Measurements from ENCODE around the gene LRRC23. TPM values are rescaled to one million over a fixed set of nuclear protein-coding genes. Genes with fewer than 3 reads are reported as not detected.

The LRRC23 gene
- total RNA-seq, 4 donors from 2014 or later = 8.3 to 12.9 (median 11.0) TPM

DNA sequence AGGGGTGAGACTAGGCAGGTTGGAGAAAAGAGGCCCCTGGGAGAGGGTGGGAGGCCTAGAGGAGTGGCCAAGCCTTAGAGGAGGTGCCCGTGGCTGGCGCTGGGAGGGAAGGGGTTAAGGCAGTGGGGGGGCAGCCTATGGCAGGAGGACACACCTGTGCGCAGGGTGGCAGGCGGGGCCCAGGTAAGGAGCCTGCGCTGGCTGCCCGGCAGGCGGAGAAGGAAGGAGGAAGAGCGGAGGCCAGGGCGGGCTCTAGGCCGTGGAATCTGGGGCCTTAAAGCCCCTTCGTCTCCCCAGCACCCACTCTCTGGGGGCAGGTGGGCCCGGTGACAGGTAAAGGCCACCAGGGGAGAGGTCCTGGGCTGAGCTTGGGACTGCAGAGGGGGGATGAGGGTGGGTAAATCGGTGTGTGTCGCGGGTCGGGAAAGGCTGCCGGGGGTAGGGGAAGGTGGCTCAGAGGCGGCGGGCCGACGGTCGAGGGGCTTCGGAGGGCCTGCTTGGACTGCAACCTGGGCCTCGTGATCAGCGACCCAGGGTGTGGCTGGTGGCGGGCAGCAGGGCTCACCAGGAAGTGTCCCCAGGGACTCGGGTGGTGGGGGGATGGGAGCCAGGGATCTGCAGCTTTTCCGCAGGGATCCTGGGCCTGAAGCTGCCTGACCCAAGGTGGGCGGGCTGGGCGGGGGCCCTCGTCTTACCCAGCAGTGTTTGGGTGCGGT, 58.6 kb downstream of the LRRC23 start:
- Histone ChIP-seq H3K4me3 (peak overlapping the region in 1 of 4 donors; percentile 32), H3K9me3 (no peaks in the 10 kb centered on the region), H3K27me3 (no peaks in the 10 kb centered on the region), H3K27ac (replicated peaks in 1 of 4) (peak overlapping the region; percentile 61 to 84 (median 71)), H3K36me3 (peaks cover 29 to 36% (median 32%) of the 10 kb centered on the region in 4 donors), H3K4me1 (peaks cover 47 to 69% (median 55%) of the 10 kb centered on the region in 4 donors)
- no peak for DNase-seq (ENCODE audit: extremely low spot score)
- 76% methylated on average over 23 of the region's 32 CpGs for whole genome bisulfite sequencing
- intact Hi-C loops (cut with DNase I) = no loop called here
- no peak for TF ChIP-seq CTCF (IDR thresholded peaks at IDR 0.05)
- no peak for TF ChIP-seq POLR2AphosphoS5 (IDR thresholded peaks at IDR 0.05)
- no peak for TF ChIP-seq EP300 (IDR thresholded peaks at IDR 0.05)
- TF ChIP-seq POLR2A (IDR thresholded peaks at IDR 0.05; ENCODE audit: low read depth) = no peak

Small RNA genes within 50 kb of the gene (small RNA-seq; reads per million reads assigned to genes)
- gene MIR141 = 0.37 to 1.2 (median 0.84) reads per million in 3 donors
- gene MIR200C = 0.17 to 0.74 (median 0.68) reads per million in 3 donors
- gene RNU7-1 = 0 reads per million in 3 donors

Other genes starting within 250 kb of the LRRC23 start
- 10 to 100 TPM; 45.1 to 58.3 (median 49.9) TPM for gene ING4, start 241.7 kb upstream of the LRRC23 start, total RNA-seq
- gene ZNF384, start 215.4 kb upstream of the LRRC23 start, total RNA-seq = 10 to 100 TPM; 32.8 to 55.4 (median 41.0) TPM
- 1 to 10 TPM in 1 of 4 donors, under 1 TPM in 3; 0.42 to 1.8 (median 0.60) TPM for gene PIANP, start 204.0 kb upstream of the LRRC23 start, total RNA-seq
- 10 to 100 TPM; 51.9 to 71.8 (median 63.0) TPM for gene COPS7A, start 180.8 kb upstream of the LRRC23 start, total RNA-seq
- 100 to 1,000 TPM; 169 to 247 (median 214) TPM for gene MLF2, start 151.7 kb upstream of the LRRC23 start, total RNA-seq
- 100 to 1,000 TPM; 256 to 419 (median 338) TPM for gene PTMS, start 138.5 kb upstream of the LRRC23 start, total RNA-seq
- 1 to 10 TPM; 1.7 to 4.0 (median 2.9) TPM for gene LAG3, start 132.3 kb upstream of the LRRC23 start, total RNA-seq
- 10 to 100 TPM in 2 of 4 donors, 1 to 10 TPM in 2; 6.6 to 16.2 (median 10.1) TPM for gene CD4, start 115.3 kb upstream of the LRRC23 start, total RNA-seq
- 10 to 100 TPM in 2 of 4 donors, 1 to 10 TPM in 2; 3.7 to 12.1 (median 10.0) TPM for gene GPR162, start 83.0 kb upstream of the LRRC23 start, total RNA-seq
- 10 to 100 TPM; 16.4 to 30.7 (median 26.8) TPM for gene P3H3, start 76.4 kb upstream of the LRRC23 start, total RNA-seq
- gene GNB3, start 63.9 kb upstream of the LRRC23 start, total RNA-seq = 1 to 10 TPM in 1 of 4 donors, under 1 TPM in 3; 0.39 to 1.7 (median 0.46) TPM
- 1 to 10 TPM; 1.2 to 2.9 (median 1.5) TPM for gene CDCA3, start 53.5 kb upstream of the LRRC23 start, total RNA-seq
- 10 to 100 TPM; 49.8 to 68.7 (median 58.4) TPM for gene USP5, start 52.7 kb upstream of the LRRC23 start, total RNA-seq
- gene TPI1, start 37.3 kb upstream of the LRRC23 start, total RNA-seq = 100 to 1,000 TPM; 288 to 372 (median 355) TPM
- gene SPSB2, start 31.5 kb upstream of the LRRC23 start, total RNA-seq = 10 to 100 TPM in 2 of 4 donors, 1 to 10 TPM in 2; 4.2 to 10.8 (median 8.5) TPM
- gene ENO2, start 9.8 kb downstream of the LRRC23 start, total RNA-seq = 10 to 100 TPM; 28.7 to 49.7 (median 40.0) TPM
- gene ATN1, start 23.1 kb downstream of the LRRC23 start, total RNA-seq = 100 to 1,000 TPM in 2 of 4 donors, 10 to 100 TPM in 2; 72.2 to 163 (median 92.4) TPM
- not detected for gene RNU7-1, start 39.0 kb downstream of the LRRC23 start, total RNA-seq
- 100 to 1,000 TPM; 307 to 437 (median 325) TPM for gene C12orf57, start 39.2 kb downstream of the LRRC23 start, total RNA-seq
- 10 to 100 TPM in 3 of 4 donors, 1 to 10 TPM in 1; 9.1 to 16.9 (median 13.3) TPM for gene PTPN6, start 46.5 kb downstream of the LRRC23 start, total RNA-seq
- 100 to 1,000 TPM; 194 to 265 (median 233) TPM for gene PHB2, start 65.8 kb downstream of the LRRC23 start, total RNA-seq
- 10 to 100 TPM; 20.8 to 35.1 (median 26.3) TPM for gene EMG1, start 66.1 kb downstream of the LRRC23 start, total RNA-seq
- 10 to 100 TPM; 21.6 to 33.3 (median 26.2) TPM for gene LPCAT3, start 113.7 kb downstream of the LRRC23 start, total RNA-seq
- 100 to 1,000 TPM; 454 to 549 (median 512) TPM for gene C1S, start 155.9 kb downstream of the LRRC23 start, total RNA-seq
- 100 to 1,000 TPM; 324 to 603 (median 572) TPM for gene C1R, start 187.6 kb downstream of the LRRC23 start, total RNA-seq
- 100 to 1,000 TPM in 1 of 4 donors, 10 to 100 TPM in 3; 64.8 to 159 (median 88.2) TPM for gene C1RL, start 204.4 kb downstream of the LRRC23 start, total RNA-seq
- gene RBP5, start 224.1 kb downstream of the LRRC23 start, total RNA-seq = 1 to 10 TPM in 2 of 4 donors, under 1 TPM in 2; 0.46 to 5.0 (median 0.91) TPM
- gene CLSTN3, start 225.5 kb downstream of the LRRC23 start, total RNA-seq = 10 to 100 TPM in 3 of 4 donors, 1 to 10 TPM in 1; 9.6 to 25.6 (median 19.3) TPM